Stimulated activated CD4-positive, alpha-beta T cell treated with anti-CD3 and anti-CD28 coated beads, Interleukin-2, amount 100 ng/mL, for 4 hours (primary cell): ENCODE data around the gene CACNA2D3.

Experiments used
- DNase-seq: peaks from one replicate; pipeline ENCODE4 v3.0.0-alpha.2; 2020; ENCODE audit warnings: low read depth

Gene CACNA2D3

GRCh38 chr3:54171509-54171908 lies 49.2 kb downstream of the CACNA2D3 start:
- DNase-seq = no peak

- no peak for DNase-seq
Measured at GRCh38 chr3:54171951-54172350, 49.6 kb downstream of the CACNA2D3 start.

DNA sequence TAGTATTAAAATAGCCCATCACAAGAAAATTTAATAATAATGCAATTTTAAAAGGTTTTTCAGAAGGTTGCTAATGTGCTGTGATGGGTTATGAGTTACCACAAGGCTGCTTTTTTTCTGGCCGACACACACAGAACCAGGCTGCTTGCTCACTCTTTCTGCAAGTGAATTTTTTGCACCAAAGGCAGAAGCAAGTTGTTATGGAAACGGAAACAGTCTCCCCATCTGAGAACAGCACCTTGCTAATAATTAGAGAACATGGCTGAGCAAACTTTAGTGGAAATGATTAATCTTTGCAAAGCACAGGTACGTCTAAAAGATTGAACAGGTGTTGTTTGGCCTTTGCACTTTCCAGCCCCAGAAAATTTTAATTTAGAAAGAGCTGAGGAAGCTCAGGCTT lies 51.0 kb downstream of the CACNA2D3 start:
- DNase-seq = no peak

GRCh38 chr3:54176106-54176505 lies 53.8 kb downstream of the CACNA2D3 start:
- DNase-seq = no peak

DNA sequence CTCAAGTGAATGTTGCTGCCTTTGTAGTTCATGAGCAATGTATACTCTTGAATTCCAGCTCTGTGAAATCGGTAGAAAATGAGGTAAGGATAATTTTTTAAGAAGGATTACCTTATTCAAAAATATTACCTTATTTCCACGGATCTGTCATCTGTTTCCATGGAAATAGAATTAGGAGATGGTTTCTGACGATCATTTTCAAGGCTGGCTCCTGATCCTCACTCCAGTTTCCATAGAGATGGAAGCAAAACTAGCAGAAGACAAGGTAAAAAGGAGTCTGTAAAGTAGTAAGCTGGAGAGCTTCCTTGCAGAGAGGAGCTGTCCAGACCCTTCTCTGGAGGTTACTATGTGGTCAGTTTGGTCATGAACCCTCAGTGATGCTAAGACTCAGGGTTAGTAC lies 55.5 kb downstream of the CACNA2D3 start:
- no peak for DNase-seq

- no peak for DNase-seq
Measured at GRCh38 chr3:54178376-54178775, 56.0 kb downstream of the CACNA2D3 start.

DNA sequence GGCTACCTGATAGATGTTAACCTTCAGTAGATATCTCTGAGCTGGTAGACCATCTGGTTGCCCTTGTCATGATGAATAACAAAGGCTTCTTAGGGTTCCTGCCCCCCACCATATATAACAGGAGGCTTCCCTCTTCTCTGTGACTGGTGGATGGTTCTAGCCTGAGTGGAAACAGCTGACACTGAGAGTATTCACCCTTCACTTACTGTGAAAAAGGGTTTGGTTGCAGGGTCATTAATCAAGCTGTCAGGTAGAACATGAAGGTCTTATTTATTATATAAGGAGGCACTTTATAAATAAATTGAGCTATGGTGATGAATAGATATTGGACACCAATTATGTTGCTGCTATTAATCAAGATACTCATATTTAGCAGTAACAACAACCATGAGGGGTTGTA lies 58.6 kb downstream of the CACNA2D3 start:
- DNase-seq = no peak

DNA sequence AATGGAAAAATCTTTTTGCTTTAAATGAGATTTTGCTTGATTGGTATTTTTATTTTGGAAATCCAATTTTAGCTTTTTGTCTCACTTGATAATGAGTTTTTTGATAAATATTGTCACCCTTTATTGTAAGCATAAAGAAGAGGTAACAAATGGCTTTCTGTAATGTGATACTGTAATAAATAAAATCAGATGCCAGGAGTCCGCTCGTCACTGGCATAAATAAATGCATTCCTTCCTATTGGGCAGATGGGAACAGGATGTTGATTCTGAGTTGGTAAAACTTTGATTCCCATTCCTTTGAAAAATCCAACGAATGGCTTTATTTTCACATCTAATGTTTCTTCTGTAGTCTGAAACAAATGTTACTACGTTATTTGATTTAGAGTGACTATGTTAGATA lies 59.9 kb downstream of the CACNA2D3 start:
- no peak for DNase-seq

- DNase-seq = no peak
Measured at GRCh38 chr3:54185740-54186139, 63.4 kb downstream of the CACNA2D3 start.

GRCh38 chr3:54188176-54188791 lies 65.9 kb downstream of the CACNA2D3 start:
- no peak for DNase-seq

DNA sequence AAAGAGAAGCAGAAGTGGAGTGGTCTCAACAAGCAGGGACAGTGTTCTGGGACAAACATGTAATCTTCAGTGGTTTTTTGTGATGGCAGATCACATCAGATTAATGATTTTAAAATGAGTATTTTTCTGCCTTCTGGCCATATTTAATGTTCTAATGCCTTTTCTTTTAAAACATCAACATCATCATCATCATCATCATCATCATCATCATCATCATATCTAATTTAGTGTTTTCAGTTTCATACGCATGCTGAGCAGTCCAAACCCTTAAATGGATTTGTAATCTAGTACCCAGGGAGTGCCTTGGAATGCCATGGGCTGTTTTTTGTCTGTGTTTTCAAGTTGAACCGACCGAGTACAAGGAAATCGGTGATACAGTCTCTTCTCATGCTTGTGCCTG lies 68.9 kb downstream of the CACNA2D3 start:
- DNase-seq = no peak

DNA sequence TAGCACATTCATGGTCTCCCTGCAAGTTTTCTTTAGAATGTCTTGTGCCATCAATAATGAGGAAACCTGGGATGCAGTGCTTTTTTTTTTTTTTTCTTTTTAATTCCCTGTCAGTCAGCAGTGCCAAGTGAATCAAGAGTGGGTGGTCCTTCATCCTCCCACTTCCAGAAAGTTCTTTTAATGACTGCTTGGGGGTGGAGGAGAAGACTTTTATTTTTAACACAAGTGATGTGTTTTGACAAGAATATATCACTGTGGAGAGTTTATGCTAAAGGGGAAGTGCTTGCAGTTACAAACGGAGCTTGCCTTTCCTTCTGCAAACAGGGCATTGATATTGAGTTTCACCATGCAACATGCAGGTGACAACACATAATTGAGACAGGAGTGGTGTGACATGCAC lies 69.7 kb downstream of the CACNA2D3 start:
- no peak for DNase-seq

- no peak for DNase-seq
Measured at GRCh38 chr3:54193093-54193492, 70.7 kb downstream of the CACNA2D3 start.

DNA sequence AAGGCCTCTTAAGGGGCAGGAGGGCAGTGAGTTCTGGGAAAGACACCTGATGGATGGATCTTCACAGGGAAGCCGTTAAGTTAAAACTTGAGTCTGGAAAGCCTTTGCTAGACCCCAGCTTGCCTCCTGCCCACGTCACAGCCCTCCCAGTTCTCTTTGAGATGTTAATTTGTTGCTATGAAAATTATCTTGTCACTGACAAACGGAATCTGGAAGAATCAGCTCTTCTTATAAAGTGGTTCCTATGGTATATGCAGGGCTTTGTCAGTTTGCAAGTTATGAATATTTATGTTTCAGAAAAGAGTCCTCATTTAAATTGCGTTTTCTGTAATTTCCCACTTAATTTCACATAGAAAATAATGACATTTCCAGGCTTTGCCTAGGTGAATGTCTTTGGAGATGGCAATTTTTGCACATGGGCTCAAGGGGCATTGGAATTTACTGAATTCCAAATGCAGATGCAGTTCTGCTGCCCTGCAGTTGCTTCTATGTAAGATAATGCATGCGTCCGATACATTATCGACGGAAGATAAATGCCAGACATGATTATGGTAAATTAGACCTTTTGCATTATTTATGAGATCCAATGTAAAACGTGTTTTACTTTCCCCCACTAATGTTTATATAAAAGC lies 74.1 kb downstream of the CACNA2D3 start:
- DNase-seq = no peak

DNA sequence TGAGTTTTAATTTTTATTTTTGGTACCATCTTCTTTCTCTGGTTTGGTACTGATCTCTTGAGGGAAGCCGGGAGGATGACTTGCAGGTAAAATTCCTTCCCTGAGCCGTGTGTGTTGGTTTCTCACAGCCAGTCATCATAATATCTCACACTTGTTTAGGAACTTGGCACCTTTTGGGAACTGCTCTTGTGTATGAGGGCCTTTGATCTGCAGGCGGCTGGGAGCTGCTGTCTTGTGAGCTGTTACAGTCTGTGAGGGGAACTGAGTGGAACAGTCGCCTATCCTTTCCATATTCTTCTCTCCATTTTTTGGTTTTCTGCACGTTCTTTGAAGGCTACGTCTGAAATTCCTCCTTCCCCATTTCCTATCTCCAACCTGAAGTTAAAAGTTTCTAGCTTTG lies 75.2 kb downstream of the CACNA2D3 start:
- no peak for DNase-seq

- DNase-seq = no peak
Measured at GRCh38 chr3:54198556-54198955, 76.2 kb downstream of the CACNA2D3 start.

- DNase-seq = no peak
Measured at GRCh38 chr3:54202054-54202453, 79.7 kb downstream of the CACNA2D3 start.

DNA sequence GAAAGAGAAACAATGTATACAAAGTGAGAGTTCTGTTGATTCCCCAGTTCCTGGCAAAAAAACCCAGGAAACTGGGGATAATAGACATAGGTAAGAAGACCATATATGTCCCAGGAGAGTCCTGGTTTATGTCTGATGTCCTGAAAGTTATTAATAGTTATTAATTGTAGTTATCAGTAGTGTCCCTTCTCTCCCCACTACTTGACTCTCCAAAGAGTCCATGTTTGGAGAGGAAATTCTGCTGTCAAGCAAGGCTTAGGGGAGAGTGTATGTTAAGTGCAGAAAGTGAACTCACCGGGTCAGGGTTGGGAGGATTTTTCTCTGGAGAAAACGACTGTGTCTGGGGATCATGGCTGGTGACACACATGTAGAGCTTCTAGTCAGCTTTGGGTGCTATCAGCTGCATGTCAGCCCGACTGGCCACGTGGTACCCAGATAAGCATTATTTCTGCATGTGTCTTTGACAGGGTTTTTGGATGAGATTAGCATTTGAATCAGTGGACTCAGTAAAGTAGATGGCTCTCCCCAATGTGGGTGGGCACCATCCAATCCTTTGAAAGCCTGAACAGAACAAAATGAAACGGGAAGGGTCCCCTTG lies 80.4 kb downstream of the CACNA2D3 start:
- no peak for DNase-seq

DNA sequence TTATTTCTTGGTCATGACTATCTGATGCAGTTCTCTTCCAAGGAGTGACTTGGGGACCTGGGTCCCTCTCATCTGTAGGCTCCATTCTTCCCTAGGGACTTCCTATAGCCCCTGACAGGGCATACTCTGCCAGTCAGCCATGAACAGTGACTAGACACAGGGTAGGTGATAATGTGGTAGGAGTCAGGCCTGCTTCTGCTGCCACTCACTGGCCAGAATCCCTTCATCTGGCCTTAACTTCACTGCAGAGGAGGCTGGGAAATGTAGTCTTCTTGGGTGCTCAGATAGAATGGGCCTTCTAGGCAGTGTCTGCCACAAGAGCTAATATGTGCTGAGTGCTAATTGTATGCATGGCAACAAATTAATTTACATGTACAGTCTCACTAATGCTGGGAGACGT lies 84.5 kb downstream of the CACNA2D3 start:
- no peak for DNase-seq

GRCh38 chr3:54211097-54211496 lies 88.7 kb downstream of the CACNA2D3 start:
- no peak for DNase-seq

DNA sequence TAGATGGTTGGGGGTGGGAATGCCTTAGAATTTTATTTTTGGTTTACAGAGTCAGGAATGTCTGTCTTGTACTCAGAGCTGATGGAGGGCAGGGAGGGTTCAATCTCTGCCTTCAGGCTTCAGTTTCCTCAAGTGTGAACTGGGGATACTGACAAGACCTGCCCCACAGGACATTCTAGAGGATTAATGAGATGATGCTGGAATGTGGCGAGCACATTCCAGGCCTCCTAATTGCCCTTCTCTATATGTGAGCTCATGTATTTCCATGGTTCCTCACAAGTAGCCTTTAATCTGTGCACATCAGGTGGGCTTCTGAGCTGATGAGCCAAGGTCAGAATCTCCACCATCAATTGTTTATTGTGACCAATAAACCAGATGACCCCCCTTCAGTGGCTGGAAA lies 90.4 kb downstream of the CACNA2D3 start:
- DNase-seq = no peak

DNA sequence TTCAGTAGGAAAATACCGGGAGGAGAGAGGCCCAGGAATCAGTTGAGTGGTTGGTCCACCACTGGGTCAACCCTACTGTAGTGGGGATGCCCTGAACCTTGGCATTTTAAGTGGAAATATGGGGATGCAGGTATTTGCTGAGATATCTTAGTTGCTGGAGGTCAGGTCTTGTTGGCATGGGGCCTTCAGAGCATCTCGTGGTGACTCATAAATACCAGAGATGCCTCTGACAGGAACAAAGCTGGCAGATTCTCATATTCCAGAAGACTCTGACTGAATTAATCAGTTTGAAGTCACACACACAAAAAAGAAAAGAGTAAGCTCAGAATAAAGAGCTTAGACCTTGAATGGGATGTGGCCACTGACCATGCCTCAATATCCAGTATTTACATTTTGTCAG lies 91.6 kb downstream of the CACNA2D3 start:
- DNase-seq = no peak

DNA sequence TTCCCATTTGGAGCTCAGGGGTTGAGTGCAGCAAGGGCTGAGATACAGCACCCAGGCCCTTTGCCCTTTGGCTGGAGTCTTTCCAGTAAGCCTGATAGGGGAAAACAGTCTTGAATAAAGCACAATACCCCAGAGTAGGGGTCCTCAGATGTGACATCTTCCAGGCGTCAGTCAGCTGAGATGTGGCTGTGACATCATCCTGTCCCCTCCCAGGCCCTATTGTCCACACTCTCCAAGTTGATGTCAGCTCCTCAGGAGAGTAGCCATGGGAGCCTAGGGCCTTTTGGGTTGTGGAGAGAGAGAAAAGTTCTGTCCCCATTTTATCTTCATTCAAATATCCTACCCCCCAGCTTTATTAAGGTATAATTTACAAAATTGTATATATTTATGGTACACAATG lies 92.5 kb downstream of the CACNA2D3 start:
- no peak for DNase-seq

DNA sequence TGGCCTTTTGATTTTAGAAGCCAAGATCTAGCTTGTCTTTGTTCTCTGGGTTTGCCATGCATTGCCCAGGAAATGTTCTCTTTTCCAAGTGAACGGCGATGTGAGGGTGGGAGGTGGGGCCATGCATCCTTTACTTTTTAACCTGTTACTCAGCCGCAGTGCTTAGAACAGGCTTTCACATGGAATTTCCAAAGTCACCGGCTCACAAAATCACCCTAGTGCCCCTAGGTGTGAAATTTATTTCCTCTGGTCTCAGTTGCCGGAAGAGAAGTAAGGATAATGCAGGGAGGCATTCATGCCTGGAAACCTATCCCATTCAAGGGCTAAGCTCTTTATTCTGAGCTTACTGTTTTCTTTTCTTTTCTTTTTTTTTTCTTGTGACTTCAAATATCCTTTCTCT lies 93.2 kb downstream of the CACNA2D3 start:
- no peak for DNase-seq
